Sigmoid colon (tissue), 7 donors: Measurements from ENCODE around the gene FCMR. TPM values are rescaled to one million over a fixed set of nuclear protein-coding genes. Genes with fewer than 3 reads are reported as not detected.

Experiments used
- DNase-seq: peaks from one replicate; pipeline ENCODE4 v3.0.0-alpha.2; 2019
- H3K27ac ChIP-seq, 4 donors: fragments of 200-600 bp; sonication (generic); one replicate each; pipeline ENCODE4 v1.5.1; 2016 to 2019; ENCODE audit warnings: mild to moderate bottlenecking in 1 of 4
- H3K27me3 ChIP-seq, 3 donors: fragments of 200-600 bp; sonication (generic); one replicate each; pipeline ENCODE4 v1.5.1; 2019; ENCODE audit warnings: mild to moderate bottlenecking in 1 of 3
- H3K36me3 ChIP-seq, 4 donors: fragments of 200-600 bp; sonication (generic); one replicate each; pipeline ENCODE4 v1.5.1; 2016 to 2019
- H3K4me1 ChIP-seq, 4 donors: fragments of 200-600 bp; sonication (generic); one replicate each; pipeline ENCODE4 v1.5.1; 2017 to 2019
- H3K4me3 ChIP-seq, 4 donors: fragments of 200-600 bp; sonication (generic); one replicate each; pipeline ENCODE4 v1.5.1; 2017 to 2019; ENCODE audit warnings: mild to moderate bottlenecking in 2 of 4, moderate library complexity in 1 of 4
- H3K9me3 ChIP-seq, 4 donors: fragments of 200-600 bp in 3 of 4; sonication (generic) in 3 of 4; one replicate each; pipeline versions ENCODE4 v1.5.1 to v1.6.1; 2013 to 2019
- EP300 ChIP-seq, 4 donors: sonication (generic); formaldehyde crosslinking; IDR thresholded peaks; one replicate each; pipeline ENCODE4 v1.6.1; 2017; ENCODE audit warnings: antibody characterized with exemption in 4 of 4
- POLR2A ChIP-seq, 2 donors: fragments of 450-650 bp; IDR thresholded peaks; one replicate each; pipeline ENCODE4 v1.6.1; 2016; ENCODE audit warnings: antibody characterized with exemption in 2 of 2, mild to moderate bottlenecking in 2 of 2, moderate library complexity in 2 of 2
- POLR2AphosphoS5 ChIP-seq, 4 donors: sonication (generic); formaldehyde crosslinking; IDR thresholded peaks; one replicate each; pipeline ENCODE4 v1.6.1; 2017; ENCODE audit warnings: antibody characterized with exemption in 4 of 4
- WGBS, 2 donors: extraction: QIAGEN DNeasy Blood & Tissue Kit; methylation state at CpG; one replicate each; pipeline ENCODE4 v1.1.7; 2013; 5-methylcytosine and 5-hydroxymethylcytosine counted together
- intact Hi-C: fragments of 100-400 bp; cut with DNase I; formaldehyde crosslinking; loops from one replicate; pipeline ENCODE4 v1.15.1; 2023
- polyA plus RNA-seq, 3 donors: library from polyadenylated mRNA; stranded (reverse); fragments of 200-250 nt; gene quantifications; one replicate each; pipeline ENCODE4 v1.2.3, GENCODE V29; 2013
- total RNA-seq, 4 donors: library from RNA; depleted of rRNA; stranded (reverse); fragments of >200 nt; gene quantifications; one replicate each; pipeline ENCODE4 v1.1.0, GENCODE V29; 2016
- TF ChIP-seq, protein P1 (sequence below), 4 experiments: fragments of 450-650 bp in 3 of 4; fragments of 200-600 bp in 1 of 4; IDR thresholded peaks; one replicate each; pipeline ENCODE4 v1.5.1; 2016 to 2019; ENCODE audit warnings: antibody characterized with exemption in 4 of 4, mild to moderate bottlenecking in 3 of 4, moderate library complexity in 2 of 4
- donor health status: healthy with polysubstance abuse.
- donor health status: Bipolar disorder and iron deficiency.
- donor health status: healthy.

The FCMR gene
- total and polyA plus RNA-seq, 7 donors = 0.49 to 111 (median 1.6) TPM; not detected in 1

GRCh38 chr1:206863266-206863665, 58.5 kb downstream of the FCMR start:
- H3K36me3 ChIP-seq = no peaks in the 10 kb centered on the region
- intact Hi-C loops = no loop called here
- no peaks in the 10 kb centered on the region for H3K9me3 ChIP-seq
- peaks cover 0 to 13% (median 4%) of the 10 kb centered on the region in 4 donors for H3K4me1 ChIP-seq
- DNase-seq = no peak
- H3K27me3 ChIP-seq = no peaks in the 10 kb centered on the region
- H3K4me3 ChIP-seq = no peak overlapping the region
- TF ChIP-seq EP300 (IDR thresholded peaks at IDR 0.05) (no peak), POLR2AphosphoS5 (IDR thresholded peaks at IDR 0.05) (no peak), POLR2A (IDR thresholded peaks at IDR 0.05) (no peak)
- TF ChIP-seq, protein P1, sequence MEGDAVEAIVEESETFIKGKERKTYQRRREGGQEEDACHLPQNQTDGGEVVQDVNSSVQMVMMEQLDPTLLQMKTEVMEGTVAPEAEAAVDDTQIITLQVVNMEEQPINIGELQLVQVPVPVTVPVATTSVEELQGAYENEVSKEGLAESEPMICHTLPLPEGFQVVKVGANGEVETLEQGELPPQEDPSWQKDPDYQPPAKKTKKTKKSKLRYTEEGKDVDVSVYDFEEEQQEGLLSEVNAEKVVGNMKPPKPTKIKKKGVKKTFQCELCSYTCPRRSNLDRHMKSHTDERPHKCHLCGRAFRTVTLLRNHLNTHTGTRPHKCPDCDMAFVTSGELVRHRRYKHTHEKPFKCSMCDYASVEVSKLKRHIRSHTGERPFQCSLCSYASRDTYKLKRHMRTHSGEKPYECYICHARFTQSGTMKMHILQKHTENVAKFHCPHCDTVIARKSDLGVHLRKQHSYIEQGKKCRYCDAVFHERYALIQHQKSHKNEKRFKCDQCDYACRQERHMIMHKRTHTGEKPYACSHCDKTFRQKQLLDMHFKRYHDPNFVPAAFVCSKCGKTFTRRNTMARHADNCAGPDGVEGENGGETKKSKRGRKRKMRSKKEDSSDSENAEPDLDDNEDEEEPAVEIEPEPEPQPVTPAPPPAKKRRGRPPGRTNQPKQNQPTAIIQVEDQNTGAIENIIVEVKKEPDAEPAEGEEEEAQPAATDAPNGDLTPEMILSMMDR (IDR thresholded peaks at IDR 0.05) = no peak
- WGBS, 2 donors = 20 to 70% methylated on average over 1 of the region's 1 CpG
- no peak overlapping the region for H3K27ac ChIP-seq

DNA sequence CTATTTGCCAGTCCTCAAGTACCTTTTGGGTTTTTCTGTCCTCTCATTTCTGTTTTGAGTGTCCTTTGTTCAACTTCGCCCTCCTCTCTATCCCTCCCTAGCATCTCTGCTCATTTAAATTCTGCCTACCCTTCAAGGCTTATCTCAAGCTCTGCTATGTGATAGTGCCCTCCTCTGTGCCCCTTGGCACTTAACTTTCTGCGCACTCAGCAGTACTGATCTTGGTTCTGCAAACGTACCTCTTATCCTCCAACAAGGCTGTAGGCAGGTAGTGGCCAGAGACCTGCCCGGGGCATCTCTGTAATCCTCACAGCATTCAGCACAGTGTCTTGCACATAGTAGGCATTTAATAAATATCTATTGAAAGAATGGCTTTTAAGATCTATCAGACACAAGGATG, 61.6 kb downstream of the FCMR start:
- no peak for DNase-seq
- intact Hi-C loops = no loop called here
- Histone ChIP-seq H3K27ac (no peak overlapping the region), H3K27me3 (no peaks in the 10 kb centered on the region), H3K4me3 (no peak overlapping the region), H3K9me3 (no peaks in the 10 kb centered on the region), H3K36me3 (no peaks in the 10 kb centered on the region), H3K4me1 (peaks cover 0 to 5% (median 2%) of the 10 kb centered on the region in 4 donors)
- WGBS, 2 donors = 91 to 92% methylated on average over 4 of the region's 4 CpGs
- no peak for TF ChIP-seq POLR2A (IDR thresholded peaks at IDR 0.05)
- TF ChIP-seq, protein P1 (IDR thresholded peaks at IDR 0.05) = no peak
- TF ChIP-seq POLR2AphosphoS5 (IDR thresholded peaks at IDR 0.05) = no peak
- no peak for TF ChIP-seq EP300 (IDR thresholded peaks at IDR 0.05)

GRCh38 chr1:206859082-206859521, 62.6 kb downstream of the FCMR start:
- Histone ChIP-seq H3K27ac (no peak overlapping the region), H3K4me3 (no peak overlapping the region), H3K9me3 (no peaks in the 10 kb centered on the region), H3K36me3 (no peaks in the 10 kb centered on the region), H3K4me1 (no peaks in the 10 kb centered on the region), H3K27me3 (no peaks in the 10 kb centered on the region)
- 69 to 77% methylated on average over 5 of the region's 5 CpGs for WGBS, 2 donors
- intact Hi-C loops = no loop called here
- no peak for DNase-seq
- TF ChIP-seq EP300 (IDR thresholded peaks at IDR 0.05) = no peak
- TF ChIP-seq POLR2AphosphoS5 (IDR thresholded peaks at IDR 0.05) = no peak
- TF ChIP-seq, protein P1 (IDR thresholded peaks at IDR 0.05) = no peak
- no peak for TF ChIP-seq POLR2A (IDR thresholded peaks at IDR 0.05)

DNA sequence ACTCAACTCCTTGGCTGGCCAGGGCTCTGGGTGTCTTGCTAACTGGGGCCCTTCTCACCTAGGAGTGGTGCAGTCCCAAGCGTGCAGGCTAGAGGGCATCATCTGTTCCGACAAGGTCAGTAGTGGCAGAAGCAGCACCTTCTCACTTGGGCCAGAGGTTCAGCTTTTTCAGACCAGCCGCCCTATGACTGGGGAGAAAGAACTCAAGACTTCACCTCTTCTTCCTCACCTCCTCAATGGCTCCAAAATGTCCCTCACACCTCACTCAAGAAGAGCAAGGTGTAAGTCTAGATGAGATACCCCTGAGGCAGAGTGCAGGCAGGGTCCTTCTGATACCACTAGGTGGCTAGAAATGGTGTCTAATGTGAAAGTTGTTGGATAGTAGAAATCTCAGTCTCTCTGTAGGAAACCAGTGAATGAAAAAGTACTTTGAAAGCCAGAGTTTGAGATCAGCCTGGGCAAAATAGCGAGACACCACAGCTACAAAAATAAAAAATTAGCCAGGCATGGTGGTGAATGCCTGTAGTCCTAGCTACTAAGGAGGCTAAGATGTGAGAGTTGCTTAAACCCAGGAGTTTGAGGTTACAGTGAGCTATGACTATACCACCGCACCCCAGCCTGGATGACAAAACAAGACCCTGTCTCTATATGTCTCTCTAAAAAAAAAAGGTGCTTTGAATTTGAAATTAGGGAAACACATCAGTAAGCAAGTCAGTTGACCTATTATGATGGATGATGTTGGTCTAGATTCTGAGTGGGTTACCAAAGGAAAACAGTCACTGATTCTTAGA, 64.9 kb downstream of the FCMR start:
- no peak overlapping the region for H3K4me3 ChIP-seq
- H3K27ac ChIP-seq = no peak overlapping the region
- H3K27me3 ChIP-seq = no peaks in the 10 kb centered on the region
- DNase-seq = no peak
- TF ChIP-seq POLR2A (IDR thresholded peaks at IDR 0.05) = no peak
- TF ChIP-seq, protein P1 (IDR thresholded peaks at IDR 0.05) = no peak
- TF ChIP-seq EP300 (IDR thresholded peaks at IDR 0.05) = no peak
- no peak for TF ChIP-seq POLR2AphosphoS5 (IDR thresholded peaks at IDR 0.05)
- 91 to 92% methylated on average over 5 of the region's 5 CpGs for WGBS, 2 donors
- H3K4me1 ChIP-seq = no peaks in the 10 kb centered on the region
- no peaks in the 10 kb centered on the region for H3K36me3 ChIP-seq
- intact Hi-C loops = no loop called here
- H3K9me3 ChIP-seq = no peaks in the 10 kb centered on the region
